ENCODE measurements around the gene CWH43. TPM values are rescaled to one million over a fixed set of nuclear protein-coding genes. Genes with fewer than 3 reads are reported as not detected.
"Not testable (repeated sequence)": the region's sequence is repeated elsewhere in the genome, so short reads cannot be mapped to it uniquely, and the experiment has no call there.

CWH43 gene
- polyA plus RNA-seq, 1 experiment: not detected

DNA sequence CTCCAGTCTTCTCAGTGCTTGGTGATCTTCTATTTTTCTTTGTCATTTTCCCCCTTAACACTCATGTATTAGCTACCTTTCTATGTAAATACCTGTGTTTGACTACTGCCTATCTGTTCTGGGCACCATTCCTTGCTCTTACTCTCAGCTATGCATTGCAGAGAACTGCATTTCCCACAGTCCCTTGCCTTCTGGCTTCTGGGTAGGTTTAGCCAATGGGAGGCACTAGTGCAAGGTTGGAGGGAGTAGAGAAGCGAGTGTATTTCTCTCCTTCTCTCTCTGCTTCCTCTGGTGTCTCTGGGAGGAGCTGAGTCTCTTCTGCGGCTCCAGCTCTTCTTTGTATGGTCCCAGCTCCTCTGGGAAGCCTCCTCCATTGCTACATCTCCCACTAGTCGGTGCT lies 50.5 kb downstream of the CWH43 start:
- Histone ChIP-seq H3K27me3 (ENCODE audit: control insufficient read depth, insufficient read depth, low read length) (no peaks in the 10 kb centered on the region), H3K4me3 (ENCODE audit: low read depth, low read length) (no peak overlapping the region), H3K36me3 (ENCODE audit: control insufficient read depth, insufficient read depth, low read length) (no peaks in the 10 kb centered on the region)
- TF ChIP-seq, protein P1, sequence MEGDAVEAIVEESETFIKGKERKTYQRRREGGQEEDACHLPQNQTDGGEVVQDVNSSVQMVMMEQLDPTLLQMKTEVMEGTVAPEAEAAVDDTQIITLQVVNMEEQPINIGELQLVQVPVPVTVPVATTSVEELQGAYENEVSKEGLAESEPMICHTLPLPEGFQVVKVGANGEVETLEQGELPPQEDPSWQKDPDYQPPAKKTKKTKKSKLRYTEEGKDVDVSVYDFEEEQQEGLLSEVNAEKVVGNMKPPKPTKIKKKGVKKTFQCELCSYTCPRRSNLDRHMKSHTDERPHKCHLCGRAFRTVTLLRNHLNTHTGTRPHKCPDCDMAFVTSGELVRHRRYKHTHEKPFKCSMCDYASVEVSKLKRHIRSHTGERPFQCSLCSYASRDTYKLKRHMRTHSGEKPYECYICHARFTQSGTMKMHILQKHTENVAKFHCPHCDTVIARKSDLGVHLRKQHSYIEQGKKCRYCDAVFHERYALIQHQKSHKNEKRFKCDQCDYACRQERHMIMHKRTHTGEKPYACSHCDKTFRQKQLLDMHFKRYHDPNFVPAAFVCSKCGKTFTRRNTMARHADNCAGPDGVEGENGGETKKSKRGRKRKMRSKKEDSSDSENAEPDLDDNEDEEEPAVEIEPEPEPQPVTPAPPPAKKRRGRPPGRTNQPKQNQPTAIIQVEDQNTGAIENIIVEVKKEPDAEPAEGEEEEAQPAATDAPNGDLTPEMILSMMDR (IDR thresholded peaks at IDR 0.05; ENCODE audit: insufficient read depth, low read depth, low read length): no peak
- POLR2A ChIA-PET: no interaction called here
- DNase-seq (ENCODE audit: low read depth): no peak
- CTCF ChIA-PET: no interaction called here

DNA sequence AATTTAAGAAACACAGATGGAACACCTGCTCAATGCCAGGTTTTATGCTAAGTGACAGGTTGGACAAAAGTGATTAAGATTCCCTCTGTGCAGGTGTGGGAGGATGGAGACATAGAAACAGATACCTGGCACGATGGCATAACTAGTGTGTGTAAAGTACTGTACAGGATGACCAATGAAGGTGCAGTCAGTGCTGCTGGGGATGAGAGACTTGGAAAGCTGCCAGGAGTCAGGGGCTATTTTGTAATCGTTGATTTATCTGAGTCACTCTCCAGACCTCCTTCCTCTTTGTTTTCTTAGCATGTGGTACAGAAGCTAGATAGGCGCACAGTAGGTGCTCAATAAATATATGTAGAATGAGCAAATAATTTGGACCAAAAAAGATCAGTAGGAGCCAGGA lies 58.2 kb downstream of the CWH43 start:
- H3K27me3 ChIP-seq (ENCODE audit: control insufficient read depth, insufficient read depth, low read length): no peaks in the 10 kb centered on the region
- no peak overlapping the region for H3K4me3 ChIP-seq (ENCODE audit: low read depth, low read length)
- CTCF ChIA-PET: interaction anchor here (0.8 kb wide), 1 partner anchor 10 kb away, joined by 3 read pairs; no protein-coding TSS in a partner anchor
- TF ChIP-seq, protein P1 (IDR thresholded peaks at IDR 0.05; ENCODE audit: insufficient read depth, low read depth, low read length): no peak
- POLR2A ChIA-PET: no interaction called here
- no peaks in the 10 kb centered on the region for H3K36me3 ChIP-seq (ENCODE audit: control insufficient read depth, insufficient read depth, low read length)
- DNase-seq (ENCODE audit: low read depth): no peak

DNA sequence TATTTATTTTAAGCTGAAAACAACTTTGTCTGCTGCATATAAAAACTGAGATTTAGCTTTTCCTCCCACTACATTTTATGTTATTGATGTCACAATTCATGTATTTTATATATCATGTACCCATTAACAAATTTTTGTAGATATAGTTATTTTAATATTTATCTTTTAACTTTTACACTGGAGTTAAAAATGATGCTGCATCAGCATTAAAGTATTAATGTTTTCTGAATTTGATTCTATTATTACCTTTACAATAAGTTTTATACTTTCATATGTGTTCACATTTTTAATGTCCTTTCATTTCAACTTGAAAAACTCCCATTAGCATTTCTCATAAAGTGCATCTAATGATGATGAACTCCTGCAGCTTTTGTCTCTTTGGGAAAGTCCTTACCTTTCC lies 72.2 kb downstream of the CWH43 start:
- Histone ChIP-seq H3K4me3 (ENCODE audit: low read depth, low read length) (no peak overlapping the region), H3K36me3 (ENCODE audit: control insufficient read depth, insufficient read depth, low read length) (no peaks in the 10 kb centered on the region), H3K27me3 (ENCODE audit: control insufficient read depth, insufficient read depth, low read length) (no peaks in the 10 kb centered on the region)
- POLR2A ChIA-PET: no interaction called here
- no peak for DNase-seq (ENCODE audit: low read depth)
- CTCF ChIA-PET: no interaction called here
- TF ChIP-seq, protein P1 (IDR thresholded peaks at IDR 0.05; ENCODE audit: insufficient read depth, low read depth, low read length): no peak

DNA sequence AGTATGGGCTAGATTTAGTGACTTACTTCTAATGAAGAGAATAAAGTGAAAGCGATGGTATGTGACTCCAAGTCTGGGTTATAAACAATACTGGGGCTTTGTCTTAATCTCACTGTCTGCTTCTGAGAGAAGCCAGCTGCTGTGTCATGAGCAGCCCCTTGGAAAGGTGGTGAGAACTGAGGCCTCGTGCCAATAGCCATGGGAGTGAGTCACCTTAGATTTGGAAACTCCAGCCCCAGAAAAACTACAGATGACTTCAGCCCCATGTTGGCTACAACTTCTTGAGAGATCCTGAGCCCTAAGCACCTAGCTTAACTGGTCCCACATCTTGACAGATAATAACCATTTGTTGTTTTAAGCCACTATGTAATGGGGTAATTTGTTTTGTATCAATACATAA lies 77.6 kb downstream of the CWH43 start:
- POLR2A ChIA-PET: no interaction called here
- Histone ChIP-seq H3K36me3 (ENCODE audit: control insufficient read depth, insufficient read depth, low read length) (no peaks in the 10 kb centered on the region), H3K4me3 (ENCODE audit: low read depth, low read length) (no peak overlapping the region), H3K27me3 (ENCODE audit: control insufficient read depth, insufficient read depth, low read length) (no peaks in the 10 kb centered on the region)
- no peak for DNase-seq (ENCODE audit: low read depth)
- TF ChIP-seq, protein P1 (IDR thresholded peaks at IDR 0.05; ENCODE audit: insufficient read depth, low read depth, low read length): no peak
- CTCF ChIA-PET: no interaction called here

DNA sequence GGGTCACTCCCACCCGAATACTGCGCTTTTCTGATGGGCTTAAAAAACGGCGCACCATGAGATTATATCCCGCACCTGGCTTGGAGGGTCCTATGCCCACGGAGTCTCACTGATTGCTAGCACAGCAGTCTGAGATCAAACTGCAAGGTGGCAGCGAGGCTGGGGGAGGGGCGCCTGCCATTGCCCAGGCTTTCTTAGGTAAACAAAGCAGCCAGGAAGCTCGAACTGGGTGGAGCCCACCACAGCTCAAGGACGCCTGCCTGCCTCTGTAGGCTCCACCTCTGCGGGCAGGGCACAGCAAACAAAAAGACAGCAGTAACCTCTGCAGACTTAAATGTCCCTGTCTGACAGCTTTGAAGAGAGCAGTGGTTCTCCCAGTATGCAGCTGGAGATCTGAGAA lies 86.1 kb downstream of the CWH43 start:
- H3K27me3 ChIP-seq (ENCODE audit: control insufficient read depth, insufficient read depth, low read length); CTCF ChIA-PET; H3K4me3 ChIP-seq (ENCODE audit: low read depth, low read length); DNase-seq (ENCODE audit: low read depth); H3K36me3 ChIP-seq (ENCODE audit: control insufficient read depth, insufficient read depth, low read length); POLR2A ChIA-PET: not testable (repeated sequence)

DNA sequence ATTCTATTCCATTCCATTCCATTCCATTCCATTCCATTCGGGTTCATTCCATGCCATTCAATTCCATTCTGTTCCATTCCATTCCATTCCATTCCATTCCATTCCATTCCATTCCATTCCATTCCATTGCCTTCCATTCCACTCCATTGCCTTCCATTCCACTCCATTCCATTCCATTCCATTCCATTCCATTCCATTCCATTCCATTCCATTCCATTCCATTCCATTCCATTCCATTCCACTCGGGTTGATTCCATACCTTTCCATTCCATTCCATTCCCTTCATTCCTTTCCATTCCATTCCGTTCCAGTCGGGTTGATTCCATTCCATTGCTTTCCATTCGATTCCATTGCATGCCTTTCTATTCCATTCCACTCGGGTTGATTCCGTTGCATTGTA lies 105.8 kb downstream of the CWH43 start:
- CTCF ChIA-PET; H3K27me3 ChIP-seq (ENCODE audit: control insufficient read depth, insufficient read depth, low read length); POLR2A ChIA-PET; H3K36me3 ChIP-seq (ENCODE audit: control insufficient read depth, insufficient read depth, low read length); H3K4me3 ChIP-seq (ENCODE audit: low read depth, low read length); DNase-seq (ENCODE audit: low read depth): not testable (repeated sequence)

DNA sequence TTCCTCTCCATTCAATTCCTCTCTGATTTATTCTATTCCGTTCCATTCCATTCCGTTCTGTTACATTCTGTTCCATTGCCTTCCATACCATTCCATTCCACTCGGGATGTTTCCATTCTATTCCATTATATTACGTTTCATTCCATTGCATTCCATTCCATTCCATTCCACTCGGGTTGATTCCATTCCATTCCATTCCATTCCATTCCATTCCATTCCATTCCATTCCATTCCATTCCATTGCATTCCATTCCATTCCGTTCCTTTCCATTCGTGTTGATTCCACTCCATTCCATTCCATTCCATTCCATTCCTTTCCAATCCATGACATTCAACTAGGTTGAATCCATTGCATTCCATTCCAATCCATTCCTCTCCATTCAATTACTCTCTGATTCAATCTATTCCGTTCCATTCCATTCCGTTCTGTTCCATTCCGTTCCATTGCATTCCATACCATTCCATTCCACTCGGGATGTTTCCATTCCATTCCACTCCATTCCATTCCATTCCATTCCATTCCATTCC lies 106.6 kb downstream of the CWH43 start:
- H3K27me3 ChIP-seq (ENCODE audit: control insufficient read depth, insufficient read depth, low read length); H3K36me3 ChIP-seq (ENCODE audit: control insufficient read depth, insufficient read depth, low read length); H3K4me3 ChIP-seq (ENCODE audit: low read depth, low read length); POLR2A ChIA-PET; CTCF ChIA-PET; DNase-seq (ENCODE audit: low read depth): not testable (repeated sequence)

DNA sequence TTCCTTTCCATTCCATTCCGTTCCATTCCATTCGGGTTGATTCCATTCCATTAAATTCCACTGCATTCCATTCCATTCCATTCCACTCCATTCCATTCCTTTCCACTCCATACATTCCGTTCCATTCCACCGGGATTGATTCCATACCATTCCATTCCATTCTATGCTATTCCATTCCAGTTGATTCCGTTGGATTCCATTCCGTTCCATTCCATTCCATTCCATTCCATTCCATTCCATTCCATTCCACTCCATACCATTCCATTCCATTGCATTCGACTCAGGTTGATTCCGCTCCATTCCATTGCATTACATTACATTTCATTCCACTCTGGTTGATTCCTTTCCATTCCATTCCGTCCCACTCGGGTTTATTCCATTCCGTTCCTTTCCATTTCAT lies 110.1 kb downstream of the CWH43 start:
- POLR2A ChIA-PET; DNase-seq (ENCODE audit: low read depth); H3K4me3 ChIP-seq (ENCODE audit: low read depth, low read length); CTCF ChIA-PET; H3K36me3 ChIP-seq (ENCODE audit: control insufficient read depth, insufficient read depth, low read length); H3K27me3 ChIP-seq (ENCODE audit: control insufficient read depth, insufficient read depth, low read length): not testable (repeated sequence)

DNA sequence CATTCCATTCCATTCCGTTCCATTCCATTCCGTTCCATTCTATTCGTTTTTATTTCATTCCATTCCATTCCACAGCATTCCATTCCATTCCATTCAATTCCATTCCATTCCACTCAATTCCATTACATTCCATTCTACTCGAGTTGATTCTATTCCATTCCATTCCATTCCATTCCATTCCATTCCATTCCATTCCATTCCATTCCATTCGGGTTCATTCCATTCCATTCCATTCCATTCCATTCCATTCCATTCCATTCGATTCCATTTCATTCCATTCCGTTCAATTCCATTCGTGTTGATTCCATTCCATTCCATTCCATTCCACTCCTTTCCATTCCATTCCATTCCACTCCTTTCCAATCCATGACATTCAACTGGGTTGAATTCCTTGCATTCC lies 110.6 kb downstream of the CWH43 start:
- H3K36me3 ChIP-seq (ENCODE audit: control insufficient read depth, insufficient read depth, low read length); H3K4me3 ChIP-seq (ENCODE audit: low read depth, low read length); POLR2A ChIA-PET; H3K27me3 ChIP-seq (ENCODE audit: control insufficient read depth, insufficient read depth, low read length); DNase-seq (ENCODE audit: low read depth); CTCF ChIA-PET: not testable (repeated sequence)

DNA sequence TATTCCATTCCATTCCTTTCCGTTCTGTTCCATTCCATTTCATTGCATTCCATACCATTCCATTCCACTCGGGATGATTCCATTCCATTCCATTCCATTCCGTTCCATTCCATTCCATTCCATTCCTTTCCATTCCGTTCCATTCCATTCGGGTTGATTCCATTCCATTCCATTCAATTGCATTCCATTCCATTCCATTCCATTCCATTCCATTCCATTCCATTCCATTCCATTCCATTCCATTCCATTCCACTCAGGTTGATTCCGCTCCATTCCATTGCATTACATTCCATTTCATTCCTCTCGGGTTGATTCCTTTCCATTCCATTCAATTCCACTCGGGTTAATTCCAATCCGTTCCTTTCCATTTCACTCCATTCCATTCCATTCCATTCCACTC lies 111.0 kb downstream of the CWH43 start:
- H3K36me3 ChIP-seq (ENCODE audit: control insufficient read depth, insufficient read depth, low read length); H3K27me3 ChIP-seq (ENCODE audit: control insufficient read depth, insufficient read depth, low read length); POLR2A ChIA-PET; DNase-seq (ENCODE audit: low read depth); H3K4me3 ChIP-seq (ENCODE audit: low read depth, low read length); CTCF ChIA-PET: not testable (repeated sequence)

Measured in BJ (cell line).